Mammary epithelial cell (primary cell): ENCODE data around the gene ODF4.

Experiments used
- CTCF ChIP-seq, 2 donors: IDR thresholded peaks in 1 of 2; conservative IDR thresholded peaks in 1 of 2; 2 replicates each; pipeline ENCODE4 v1.5.1; 2011 to 2012; ENCODE audit warnings: inconsistent platforms in 2 of 2, low read length in 2 of 2, mild to moderate bottlenecking in 2 of 2, control low read depth in 1 of 2, low read depth in 1 of 2; ENCODE audit not compliant: insufficient read depth in 1 of 2; ENCODE audit errors: extremely low read depth in 1 of 2
- EZH2 ChIP-seq: IDR thresholded peaks from 2 replicates; pipeline ENCODE4 v1.6.1; 2012; ENCODE audit warnings: low read length, inconsistent platforms, borderline replicate concordance

GRCh38 chr17:8391711-8392110, 52.1 kb downstream of the ODF4 start:
- TF ChIP-seq CTCF (conservative IDR thresholded peaks at IDR 0.05 in 1 of 2, IDR thresholded peaks at IDR 0.05 in 1 of 2; ENCODE audit: extremely low read depth in 1 of 2, insufficient read depth in 1 of 2, low read depth in 1 of 2, low read length in 2 of 2) = no peak
- no peak for TF ChIP-seq EZH2
